Caki2 (cell line): ENCODE measurements around the gene ECEL1. TPM values are rescaled to one million over a fixed set of nuclear protein-coding genes. Genes with fewer than 3 reads are reported as not detected.

Source experiments
- DNase-seq: peaks from one replicate; pipeline ENCODE4 v3.0.0-alpha.2; 2015; ENCODE audit warnings: low read depth
- in situ Hi-C: cut with HindIII; loops from 2 replicates; pipeline ENCODE4 v1.10.0; 2016; ENCODE audit warnings: low sequenced_read_pairs, low pct_unique_long_range_greater_than_20kb, mixed read lengths
- total RNA-seq: library from RNA; depleted of rRNA; stranded (reverse); fragments of >200 nt; shearing (Covaris generic); gene quantifications from 2 replicates; pipeline ENCODE4 v1.2.3, GENCODE V29; 2014; ENCODE audit warnings: low replicate concordance

The ECEL1 gene
- total RNA-seq, 1 experiment from 2014 or later, result 1.0 TPM

DNA sequence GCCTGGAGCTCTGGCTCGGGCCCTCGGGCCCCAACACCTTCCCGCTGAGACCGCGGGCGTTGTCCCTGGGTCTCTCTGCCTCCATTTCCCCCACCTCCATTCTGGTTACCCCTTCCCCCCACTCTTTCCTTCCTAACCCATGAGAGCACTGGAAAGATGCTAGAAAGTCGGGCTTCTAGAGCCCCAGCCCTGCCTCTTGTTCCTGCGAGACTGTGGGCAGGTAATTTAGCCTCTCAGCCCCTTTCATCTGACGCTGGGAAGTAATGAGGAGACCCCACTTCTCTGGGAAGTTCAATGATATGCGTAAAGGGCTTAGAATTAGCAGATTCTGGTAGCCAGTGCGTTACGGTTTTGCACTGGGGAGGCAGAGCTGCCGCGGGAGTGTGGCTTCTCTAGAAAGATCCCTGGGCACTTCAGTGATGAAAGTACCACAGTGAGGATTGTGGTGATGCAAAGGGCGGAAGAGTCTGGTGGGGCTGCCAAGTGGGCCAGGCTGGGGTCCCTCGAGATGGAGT, 16.2 kb upstream of the ECEL1 start:
- DNase-seq, result no peak
- in situ Hi-C loops, result no loop called here

DNA sequence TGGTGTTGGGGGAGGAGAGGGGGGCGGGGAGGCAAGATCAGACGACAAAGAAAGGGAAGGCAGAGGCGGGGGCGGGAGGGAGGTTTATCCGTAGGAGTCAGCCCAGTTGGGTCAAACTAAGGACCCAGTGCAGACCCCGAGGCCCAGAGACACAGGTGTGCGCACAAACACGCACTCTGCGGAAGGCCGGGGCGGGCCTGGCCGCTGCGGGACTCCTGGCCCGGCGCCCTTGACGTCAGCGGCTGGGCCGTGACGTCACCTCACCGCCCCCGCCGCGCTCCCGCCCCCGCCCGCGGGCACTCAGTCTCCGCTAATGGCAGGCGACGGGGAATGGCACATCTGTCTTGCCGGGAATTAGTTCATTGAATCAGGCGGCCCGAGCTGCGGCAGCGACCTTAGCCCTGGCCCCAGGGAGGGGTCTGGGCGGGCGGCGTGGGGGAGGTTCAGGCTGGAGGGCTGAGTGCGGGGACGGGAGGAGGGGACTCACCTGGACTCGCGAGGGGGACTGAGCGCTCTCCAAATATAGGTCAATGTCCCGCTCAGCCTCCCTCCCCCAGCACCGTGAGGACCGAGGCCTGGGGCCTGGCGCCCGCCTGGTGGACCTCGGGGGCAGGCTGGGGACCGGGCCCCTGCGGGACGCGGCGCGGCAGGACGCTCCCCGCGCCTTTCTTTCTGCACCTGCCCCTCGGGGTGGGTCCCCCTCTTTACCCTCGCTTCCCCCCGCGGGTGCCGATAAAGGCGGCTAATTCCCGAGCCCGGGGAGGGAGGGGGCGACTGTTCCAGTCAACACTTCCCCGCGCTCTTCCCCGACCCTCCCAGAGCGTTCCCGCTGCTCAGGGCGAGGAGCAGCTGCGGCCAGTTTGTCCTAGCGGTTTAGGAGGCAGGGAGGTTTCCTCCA, 15.5 kb upstream of the ECEL1 start:
- in situ Hi-C loops, result no loop called here
- DNase-seq, result no peak

DNA sequence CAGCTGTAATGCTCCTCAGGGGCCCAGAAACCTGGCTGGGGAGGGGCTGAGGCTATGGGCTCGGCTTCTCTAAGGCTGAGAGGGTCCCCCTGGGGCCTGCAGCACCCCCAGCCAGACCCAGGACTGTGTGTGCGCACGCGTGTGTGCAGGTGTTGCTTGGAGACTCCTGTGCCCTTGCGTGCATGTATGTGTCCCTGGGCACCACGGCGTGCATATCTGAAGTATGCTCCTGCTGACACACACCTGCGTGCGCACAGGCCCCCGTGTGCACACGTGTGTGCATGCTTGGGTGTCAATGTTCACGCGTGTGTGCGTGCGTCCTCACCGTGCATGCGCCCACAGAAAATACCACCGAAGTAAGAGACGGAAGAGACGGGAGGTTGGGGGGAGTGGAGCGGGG, 14.9 kb upstream of the ECEL1 start:
- DNase-seq, result no peak
- in situ Hi-C loops, result no loop called here

DNA sequence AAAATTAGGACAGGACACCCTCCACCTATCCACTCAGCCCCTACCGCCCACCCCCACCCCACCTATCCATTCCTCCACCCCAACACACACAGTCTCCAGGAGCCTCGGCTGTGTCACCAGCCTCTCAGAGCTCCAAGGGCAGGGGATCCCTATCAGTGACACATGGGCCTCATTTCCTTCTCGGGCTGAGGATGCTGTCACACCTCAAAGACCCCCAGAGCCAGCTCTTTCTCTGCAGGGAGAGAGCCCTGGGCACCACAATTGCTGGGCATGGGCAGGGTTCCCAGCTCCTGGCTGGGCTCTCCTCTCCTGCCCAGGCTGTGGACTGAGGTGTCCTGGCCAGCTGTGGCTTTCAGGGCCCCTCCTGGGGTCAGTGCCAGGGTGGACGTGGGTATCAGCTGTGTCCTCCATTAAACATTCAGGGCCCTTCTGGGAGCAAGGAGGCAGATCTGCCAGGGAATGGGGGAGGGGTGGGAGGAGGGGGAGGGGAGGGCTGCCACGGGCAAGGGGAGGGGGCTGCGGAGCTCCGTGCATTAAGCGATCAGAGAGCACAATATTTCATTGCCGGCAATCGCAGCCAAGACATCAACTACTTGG, 14.3 kb upstream of the ECEL1 start:
- DNase-seq, result no peak
- in situ Hi-C loops, result no loop called here

- DNase-seq, result no peak
- in situ Hi-C loops, result no loop called here
Measured at GRCh38 chr2:232501331-232501771, 13.7 kb upstream of the ECEL1 start.

DNA sequence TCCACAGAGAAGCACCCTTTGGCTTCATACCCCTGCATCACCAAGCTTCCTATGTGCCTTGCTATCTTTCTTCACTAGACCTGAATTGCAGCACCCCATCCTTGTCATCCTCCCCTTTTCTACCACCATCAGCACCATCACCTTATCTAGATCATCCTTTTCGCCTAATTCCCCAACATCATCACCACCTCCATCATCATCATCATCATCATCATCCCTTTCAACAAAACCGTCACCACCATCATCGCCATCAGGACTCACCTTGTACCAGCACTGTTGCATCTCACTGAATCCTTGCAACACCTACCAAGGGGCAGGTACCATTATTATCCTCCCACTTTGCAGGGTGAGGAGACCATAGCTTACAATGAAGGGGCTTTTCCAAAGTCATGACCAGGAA, 10.8 kb upstream of the ECEL1 start:
- no peak for DNase-seq
- in situ Hi-C loops, result no loop called here

- DNase-seq, result no peak
- in situ Hi-C loops, result no loop called here
Measured at GRCh38 chr2:232497348-232497747, 9.7 kb upstream of the ECEL1 start.

GRCh38 chr2:232496501-232497270, 9.1 kb upstream of the ECEL1 start:
- in situ Hi-C loops, result no loop called here
- DNase-seq, result no peak

DNA sequence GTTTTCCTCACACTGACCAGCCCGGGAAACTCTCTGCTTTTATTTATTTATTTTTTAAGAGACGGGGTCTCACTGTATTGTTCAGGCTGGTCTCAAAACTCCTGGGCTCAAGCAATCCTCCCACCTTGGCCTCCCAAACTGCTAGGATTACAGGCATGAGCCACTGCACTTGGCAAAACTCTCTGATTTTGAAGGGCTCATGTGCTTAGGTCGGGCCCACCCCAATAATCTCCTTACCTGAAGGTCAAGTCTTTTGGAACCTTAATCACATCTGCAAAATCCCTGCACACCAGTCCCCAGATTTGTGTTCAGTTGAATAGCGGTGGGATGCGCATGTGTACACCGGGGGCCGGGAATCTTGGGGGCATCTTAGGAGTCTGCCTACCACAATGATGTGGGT, 7.7 kb upstream of the ECEL1 start:
- in situ Hi-C loops, result no loop called here
- DNase-seq, result no peak

DNA sequence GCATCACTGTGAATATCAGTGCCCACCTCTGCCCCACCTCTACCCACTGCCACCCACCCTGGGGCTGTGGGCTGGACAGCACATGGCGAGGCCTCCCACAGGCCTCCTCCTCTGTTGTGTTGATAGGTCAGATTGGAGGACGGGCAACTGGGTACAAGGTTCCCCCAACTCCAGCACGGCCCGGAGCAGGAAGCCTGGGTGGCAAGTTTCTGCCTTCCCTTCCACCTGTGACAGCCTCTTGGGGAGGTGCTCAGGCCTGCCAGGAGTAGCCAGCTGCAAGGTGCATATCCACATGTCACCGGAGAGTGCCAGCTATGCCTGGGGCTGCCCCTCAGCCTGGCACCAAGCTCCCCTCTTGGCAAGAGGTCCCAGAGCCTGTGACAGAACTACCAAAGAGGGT, 6.9 kb upstream of the ECEL1 start:
- no peak for DNase-seq
- in situ Hi-C loops, result no loop called here

GRCh38 chr2:232493701-232494474, 6.3 kb upstream of the ECEL1 start:
- in situ Hi-C loops, result no loop called here
- DNase-seq, result no peak

DNA sequence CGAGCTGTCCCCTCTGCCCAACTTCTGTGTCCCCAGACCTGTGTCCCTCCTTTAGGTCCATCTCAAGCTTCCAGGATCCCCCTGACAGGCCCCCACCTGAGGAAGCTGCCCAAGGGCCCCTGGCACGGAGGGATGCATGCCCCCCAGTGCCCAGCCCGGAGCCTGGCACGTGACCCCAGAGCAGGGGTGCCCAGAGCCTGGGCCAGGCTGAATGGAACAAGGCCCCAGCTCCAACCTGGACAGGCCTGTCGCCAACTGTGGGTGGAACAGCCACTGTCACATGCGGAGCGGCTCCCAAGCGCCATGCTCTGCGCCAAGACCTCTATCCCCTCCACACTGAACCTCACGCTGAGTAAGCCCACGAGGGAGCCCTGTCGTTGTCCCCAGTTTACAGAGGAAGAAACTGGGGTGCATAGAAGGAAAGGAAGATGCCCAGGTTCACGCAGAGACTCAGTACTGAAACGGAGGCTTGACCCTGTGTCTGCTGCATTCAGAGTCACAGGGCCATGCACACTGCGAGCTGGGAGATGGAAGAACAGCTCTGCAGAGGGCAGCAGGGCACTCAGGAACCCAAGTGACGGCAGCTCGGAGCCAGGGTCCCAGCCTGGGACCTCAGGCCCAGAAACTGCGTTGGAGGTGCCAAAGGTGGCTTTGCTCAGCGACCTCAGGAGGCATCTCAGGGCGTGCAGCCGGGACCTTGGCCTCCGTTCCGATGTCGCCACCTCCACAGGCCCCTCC, 5.5 kb upstream of the ECEL1 start:
- in situ Hi-C loops, result no loop called here
- no peak for DNase-seq

- DNase-seq, result no peak
- in situ Hi-C loops, result no loop called here
Measured at GRCh38 chr2:232492236-232492848, 4.7 kb upstream of the ECEL1 start.

DNA sequence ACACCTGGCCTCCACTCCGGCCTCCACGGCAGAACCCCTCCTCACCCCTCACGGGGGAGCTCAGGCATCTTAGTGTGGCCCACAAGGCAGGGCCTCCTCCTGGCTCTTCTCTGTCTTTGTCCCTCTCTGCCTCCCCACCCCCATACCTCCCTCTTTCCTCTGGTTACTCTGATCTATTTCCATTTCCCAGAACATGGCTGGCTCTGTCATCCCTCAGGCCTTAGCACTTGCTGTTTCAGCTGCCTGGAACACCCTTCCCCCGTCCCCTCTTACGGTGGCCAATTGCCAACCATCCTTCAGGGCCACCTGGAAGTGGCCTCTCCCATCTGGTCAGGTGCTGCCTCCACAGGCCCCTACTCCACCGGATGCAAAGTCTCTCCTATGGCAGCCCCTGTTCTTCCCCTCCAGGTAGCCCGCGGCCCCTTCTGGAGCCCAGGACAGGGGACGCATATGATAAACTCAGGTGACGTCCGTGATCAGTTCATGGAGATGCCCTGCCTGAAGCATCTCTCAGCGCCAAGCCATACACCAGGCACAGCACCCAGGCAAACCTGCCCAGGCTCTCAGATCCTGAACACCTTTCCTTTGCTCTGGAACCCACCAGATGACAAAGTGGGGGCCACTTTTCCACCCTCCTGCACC, 3.6 kb upstream of the ECEL1 start:
- in situ Hi-C loops, result no loop called here

DNA sequence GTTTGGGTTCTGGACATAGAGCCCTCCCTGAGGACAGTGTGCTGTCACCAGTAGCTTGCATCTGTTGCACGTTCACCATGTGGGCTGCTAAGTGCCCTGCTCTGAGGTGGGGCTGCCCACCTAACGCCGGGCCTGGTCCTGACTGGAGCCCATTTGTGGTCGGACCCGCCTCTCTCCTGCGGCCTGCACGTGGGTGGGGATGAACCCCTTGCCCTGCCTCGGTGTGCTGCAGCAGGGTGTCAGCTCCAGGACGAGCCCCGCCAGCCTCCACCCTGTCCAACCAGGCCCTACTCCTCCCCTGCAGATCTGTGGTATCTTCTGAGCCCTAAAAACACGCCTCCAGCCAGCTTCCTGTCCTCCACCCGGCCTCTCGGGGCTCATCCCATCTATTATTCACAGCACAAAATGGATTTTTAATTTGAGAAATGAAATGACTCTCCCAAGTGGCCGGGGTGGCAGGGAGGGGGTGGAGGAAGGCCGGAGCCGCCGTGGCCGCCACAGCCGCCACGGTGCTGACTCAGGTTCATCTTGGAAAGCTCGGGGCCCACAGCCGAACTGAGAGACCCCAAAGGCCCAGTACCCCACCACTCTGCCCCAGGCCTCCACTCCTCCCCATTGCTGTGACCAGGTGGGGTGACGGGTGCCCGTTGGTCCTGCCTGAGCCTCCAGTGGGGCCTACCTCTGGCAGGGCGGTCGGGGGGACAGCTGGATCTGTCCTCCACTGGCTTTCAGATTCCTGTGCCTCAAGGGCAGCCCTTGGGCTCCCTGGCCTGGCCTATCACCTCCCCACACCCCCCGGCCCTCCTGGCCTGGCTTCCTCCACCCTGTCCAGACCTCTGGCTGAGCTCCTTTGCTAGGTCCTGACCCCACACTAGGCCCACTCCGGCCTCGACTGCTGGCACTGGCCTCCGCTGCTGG, 2.8 kb upstream of the ECEL1 start:
- in situ Hi-C loops, result no loop called here
- DNase-seq, result no peak

More for the DNA sequence above, 3.6 kb upstream of the ECEL1 start:
- DNase-seq, result no peak
